Lower leg skin (tissue), 4 donors: ENCODE results near the gene MTAP. TPM values are rescaled to one million over a fixed set of nuclear protein-coding genes. Genes with fewer than 3 reads are reported as not detected.

Source experiments
- DNase-seq, 2 donors: peaks; one replicate each; pipeline ENCODE4 v3.0.0-alpha.2; 2019; ENCODE audit warnings: low spot score in 2 of 2
- H3K4me3 ChIP-seq: fragments of 200-600 bp; sonication (generic); 2 replicates; pipeline ENCODE4 v1.5.1; 2017; ENCODE audit warnings: mild to moderate bottlenecking, low read depth; ENCODE audit not compliant: poor library complexity, severe bottlenecking
- CTCF ChIP-seq, 3 donors: fragments of 450-650 bp; IDR thresholded peaks; one replicate each; pipeline ENCODE4 v1.5.1; 2016; ENCODE audit warnings: antibody characterized with exemption in 3 of 3, mild to moderate bottlenecking in 3 of 3, moderate library complexity in 2 of 3
- POLR2A ChIP-seq, 2 donors: fragments of 450-650 bp; IDR thresholded peaks; one replicate each; pipeline ENCODE4 v1.6.1; 2016 to 2017; ENCODE audit warnings: antibody characterized with exemption in 2 of 2, mild to moderate bottlenecking in 1 of 2, moderate library complexity in 1 of 2
- WGBS, 2 donors: methylation state at CpG; one replicate each; pipeline ENCODE4 v1.1.5; 2018; 5-methylcytosine and 5-hydroxymethylcytosine counted together
- intact Hi-C: fragments of 100-400 bp; cut with DNase I; formaldehyde crosslinking; loops from one replicate; pipeline ENCODE4 v1.15.0; 2023; ENCODE audit warnings: low total_unique reads
- total RNA-seq, 4 donors: library from RNA; depleted of rRNA; stranded (reverse); fragments of >200 nt; gene quantifications; one replicate each; pipeline ENCODE4 v1.1.0, GENCODE V29; 2016

Gene MTAP
- total RNA-seq, 4 donors from 2014 or later: 12.9 to 18.2 (median 14.7) TPM

DNA sequence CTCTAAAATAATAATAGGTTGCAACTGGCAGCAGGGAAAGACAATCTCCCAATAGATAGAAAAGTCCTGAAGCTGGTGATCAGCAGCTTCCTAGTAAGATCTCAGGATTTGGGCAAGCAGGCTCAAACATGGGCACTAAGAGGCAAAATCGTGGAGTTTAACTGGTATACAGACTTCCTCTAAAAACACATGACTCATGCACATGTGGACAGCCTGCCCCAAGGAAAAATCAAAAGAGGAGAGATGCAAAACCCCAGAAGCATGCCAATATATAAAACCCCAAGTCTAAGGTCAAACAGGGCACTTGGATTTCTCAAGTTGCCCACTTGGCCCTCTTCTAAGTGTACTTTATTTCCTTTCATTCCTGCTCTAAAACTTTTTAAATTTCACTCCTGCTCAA lies 129.0 kb downstream of the MTAP start:
- no peak overlapping the region for H3K4me3 ChIP-seq
- DNase-seq: no peak
- TF ChIP-seq CTCF (IDR thresholded peaks at IDR 0.05) (no peak), POLR2A (IDR thresholded peaks at IDR 0.05) (no peak)
- WGBS, 2 donors: 55 to 69% methylated on average over 1 of the region's 1 CpG
- intact Hi-C loops: no loop called here

DNA sequence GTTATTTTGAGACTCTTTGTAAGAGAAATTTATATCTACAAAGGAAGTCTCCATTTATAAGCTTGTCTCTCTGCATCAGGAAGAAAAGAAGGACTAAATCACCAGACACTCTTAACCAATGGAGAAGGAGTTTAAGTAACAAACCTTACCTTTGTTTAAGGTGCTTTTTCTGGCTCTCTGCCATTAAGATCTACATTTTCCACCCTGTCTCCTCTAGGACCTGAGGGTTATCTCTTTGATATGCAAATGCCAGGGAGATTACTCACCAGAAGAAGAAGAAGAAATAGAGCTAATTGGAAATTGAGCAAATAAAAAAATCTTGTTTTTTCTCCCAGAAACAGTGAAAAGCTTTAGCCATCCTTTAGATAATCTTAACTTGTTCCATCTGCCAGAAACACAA lies 130.8 kb downstream of the MTAP start:
- TF ChIP-seq POLR2A (IDR thresholded peaks at IDR 0.05) (no peak), CTCF (IDR thresholded peaks at IDR 0.05) (no peak)

GRCh38 chr9:21933865-21934264 lies 131.4 kb downstream of the MTAP start:
- no peak for TF ChIP-seq POLR2A (IDR thresholded peaks at IDR 0.05)
- no peak for TF ChIP-seq CTCF (IDR thresholded peaks at IDR 0.05)

More for the DNA sequence above, 130.8 kb downstream of the MTAP start:
- no peak for DNase-seq
- intact Hi-C loops: no loop called here
- H3K4me3 ChIP-seq: no peak overlapping the region

DNA sequence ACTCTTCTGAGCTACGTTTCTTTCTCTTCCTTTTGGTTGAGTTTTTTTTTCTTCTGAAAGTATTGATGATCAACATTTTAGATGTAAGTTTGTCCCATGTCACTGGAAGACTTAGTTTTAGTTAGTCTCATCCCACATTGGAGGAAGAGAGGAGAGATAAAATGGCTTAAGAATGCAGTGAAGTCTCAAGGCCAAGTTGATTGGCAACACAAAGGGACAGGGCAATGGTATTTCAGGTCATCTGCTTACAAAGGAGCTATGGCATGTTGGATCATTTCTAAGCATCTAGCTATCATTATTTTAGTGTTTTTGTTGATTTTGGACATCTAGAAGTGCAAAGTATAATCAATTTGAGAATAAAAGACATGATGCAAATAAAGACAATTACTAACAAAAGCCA lies 133.2 kb downstream of the MTAP start:
- H3K4me3 ChIP-seq: no peak overlapping the region
- WGBS, 2 donors: 71 to 84% methylated on average over 1 of the region's 1 CpG
- no peak for DNase-seq
- TF ChIP-seq POLR2A (IDR thresholded peaks at IDR 0.05): no peak
- TF ChIP-seq CTCF (IDR thresholded peaks at IDR 0.05): no peak
- intact Hi-C loops: no loop called here

More at GRCh38 chr9:21933865-21934264, 131.4 kb downstream of the MTAP start:
- intact Hi-C loops: no loop called here
- no peak overlapping the region for H3K4me3 ChIP-seq
- 93 to 96% methylated on average over 2 of the region's 2 CpGs for WGBS, 2 donors
- DNase-seq: no peak

GRCh38 chr9:21936161-21936560 lies 133.7 kb downstream of the MTAP start:
- intact Hi-C loops: no loop called here
- DNase-seq: no peak
- 98 to 100% methylated on average over 1 of the region's 1 CpG for WGBS, 2 donors
- H3K4me3 ChIP-seq: no peak overlapping the region
- TF ChIP-seq POLR2A (IDR thresholded peaks at IDR 0.05) (no peak), CTCF (IDR thresholded peaks at IDR 0.05) (no peak)

- intact Hi-C loops: no loop called here
- TF ChIP-seq POLR2A (IDR thresholded peaks at IDR 0.05) (no peak), CTCF (IDR thresholded peaks at IDR 0.05) (no peak)
- H3K4me3 ChIP-seq: no peak overlapping the region
- no peak for DNase-seq
- 49 to 65% methylated on average over 4 of the region's 4 CpGs for WGBS, 2 donors
Measured at GRCh38 chr9:21941337-21941995, 139.0 kb downstream of the MTAP start.
